ENCODE data around the gene DNAJC1.
"Not testable (repeated sequence)": the region's sequence is repeated elsewhere in the genome, so short reads cannot be mapped to it uniquely, and the experiment has no call there.

Gene DNAJC1

GRCh38 chr10:21825345-21825744 is 178.2 kb downstream of the DNAJC1 start:
- no peak for DNase-seq (ENCODE audit: low read depth)

GRCh38 chr10:21824409-21824808 is 179.1 kb downstream of the DNAJC1 start:
- DNase-seq (ENCODE audit: low read depth) = no peak

DNA sequence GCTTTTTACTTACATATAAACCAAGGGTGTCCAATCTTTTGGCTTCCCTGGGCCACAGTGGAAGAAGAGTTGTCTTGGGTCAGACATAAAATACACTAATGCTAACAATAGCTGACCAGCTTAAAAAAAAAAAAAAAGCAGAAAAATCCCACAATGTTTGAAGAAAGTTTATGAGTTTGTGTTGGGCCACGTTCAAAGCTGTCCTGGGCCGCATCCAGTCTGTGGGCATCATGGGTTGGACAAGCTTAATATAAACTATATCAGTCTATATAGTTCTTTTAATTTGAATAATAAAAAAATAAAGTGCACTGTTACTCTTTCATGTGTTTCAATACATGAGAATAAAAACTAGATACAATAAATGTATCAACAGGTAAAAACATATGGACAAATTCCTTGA is 179.9 kb downstream of the DNAJC1 start:
- no peak for DNase-seq (ENCODE audit: low read depth)

DNA sequence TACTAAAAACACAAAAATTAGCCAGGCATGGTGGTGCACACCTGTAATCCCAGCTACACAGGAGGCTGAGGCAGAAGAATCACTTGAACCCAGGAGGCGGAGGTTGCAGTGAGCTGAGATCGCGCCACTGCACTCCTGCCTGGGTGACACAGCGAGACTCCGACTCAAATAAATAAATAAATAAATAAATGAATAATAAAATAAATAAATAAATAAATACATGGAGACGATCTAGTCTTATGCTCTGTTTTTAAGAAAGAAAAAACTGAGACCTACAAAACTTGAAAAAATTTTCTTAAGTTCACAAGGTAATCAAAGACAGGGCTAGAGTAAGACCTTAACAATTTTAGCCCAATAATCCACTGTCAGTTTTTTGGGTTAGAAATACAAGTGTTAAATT is 181.3 kb downstream of the DNAJC1 start:
- DNase-seq (ENCODE audit: low read depth) = not testable (repeated sequence)

- DNase-seq (ENCODE audit: low read depth) = no peak
Observed at GRCh38 chr10:21820952-21821351, 182.6 kb downstream of the DNAJC1 start.

- not testable (repeated sequence) for DNase-seq (ENCODE audit: low read depth)
Observed at GRCh38 chr10:21818416-21818815, 185.1 kb downstream of the DNAJC1 start.

DNA sequence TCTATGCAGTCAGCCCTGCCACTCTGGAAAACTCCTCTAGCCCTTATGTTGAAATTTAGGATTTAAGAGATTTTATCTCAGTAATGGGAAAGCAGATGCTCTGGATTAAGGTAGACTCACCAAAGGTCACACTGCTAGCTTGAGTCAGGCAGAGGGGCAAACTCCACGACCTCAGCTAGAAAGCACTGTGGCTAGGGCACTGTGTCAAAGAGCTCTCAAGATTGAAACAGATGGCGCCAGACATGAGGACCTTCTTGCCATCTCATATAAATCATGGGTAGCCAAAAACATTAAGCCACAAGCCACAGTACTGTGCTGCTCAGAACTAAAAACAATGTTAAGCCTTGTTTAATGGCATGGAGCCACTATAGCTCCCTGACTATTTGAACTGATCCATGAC is 188.7 kb downstream of the DNAJC1 start:
- no peak for DNase-seq (ENCODE audit: low read depth)

DNA sequence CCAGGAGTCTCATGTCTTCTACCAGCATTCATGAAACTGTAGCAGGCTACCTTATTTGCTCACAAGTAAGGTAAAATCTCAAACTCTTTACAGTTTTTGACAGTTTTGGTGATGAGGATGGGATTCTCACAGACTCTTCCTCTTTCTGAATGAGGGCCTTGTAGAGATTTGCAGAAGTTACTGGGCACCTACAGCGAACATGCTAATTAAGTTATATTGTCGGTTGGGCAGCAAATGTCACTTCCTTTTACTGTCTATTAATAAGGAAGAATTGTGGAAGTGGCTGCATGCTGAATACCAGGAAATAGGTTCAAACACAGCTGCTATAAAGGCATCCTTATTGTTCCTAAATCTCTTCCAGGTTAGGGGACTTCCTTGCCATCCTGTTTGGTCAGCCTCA is 189.6 kb downstream of the DNAJC1 start:
- DNase-seq (ENCODE audit: low read depth) = no peak

GRCh38 chr10:21811245-21811585 is 192.3 kb downstream of the DNAJC1 start:
- DNase-seq (ENCODE audit: low read depth) = no peak

DNA sequence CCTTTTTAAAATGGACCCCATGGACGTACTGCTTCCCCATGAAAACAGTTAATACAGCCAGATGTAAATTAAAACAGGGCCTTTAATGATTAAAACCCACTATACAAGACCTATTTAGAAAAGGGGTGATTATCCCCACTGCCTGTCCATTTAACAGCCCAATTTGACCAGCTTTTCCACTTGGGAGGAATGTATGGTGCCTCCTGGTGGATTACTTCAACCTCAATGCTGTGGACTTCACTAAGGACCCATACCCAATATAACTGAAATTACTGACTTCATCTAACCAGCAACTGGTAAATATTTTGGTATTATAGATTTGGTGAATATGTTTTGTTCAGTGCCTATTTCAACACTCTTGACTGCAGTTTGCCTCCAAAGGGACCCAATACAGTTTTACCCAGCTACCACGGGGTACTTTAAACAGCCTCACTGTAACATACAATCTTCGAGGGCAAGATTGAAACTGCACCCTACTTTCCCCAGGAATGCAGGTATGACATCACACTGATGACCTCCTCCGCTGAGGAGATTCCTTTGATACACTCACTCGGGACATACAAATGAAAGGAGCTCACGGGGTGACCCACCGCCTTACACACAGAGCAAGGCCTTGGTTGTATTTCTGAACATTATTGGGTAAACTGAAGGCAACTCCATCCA is 192.8 kb downstream of the DNAJC1 start:
- no peak for DNase-seq (ENCODE audit: low read depth)

- no peak for DNase-seq (ENCODE audit: low read depth)
Observed at GRCh38 chr10:21808550-21808949, 195.0 kb downstream of the DNAJC1 start.

DNA sequence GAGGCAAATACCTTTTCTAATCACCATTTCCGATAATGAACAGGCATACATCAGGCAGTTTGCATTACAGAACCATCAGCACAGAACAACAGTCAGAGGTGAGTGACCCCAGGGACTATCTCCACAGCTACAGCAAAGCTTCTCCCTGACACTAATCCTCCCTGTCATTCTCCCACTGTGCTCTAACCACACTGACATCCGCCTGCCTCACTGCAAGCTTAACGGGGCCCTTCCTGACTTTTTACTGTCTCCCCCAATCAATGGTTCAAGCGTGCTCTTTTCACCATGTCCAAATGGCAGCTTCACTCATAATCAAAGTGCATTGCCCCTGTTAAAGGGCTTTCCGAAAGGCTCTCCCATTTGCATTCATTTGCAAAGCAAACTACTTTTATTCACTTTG is 196.3 kb downstream of the DNAJC1 start:
- no peak for DNase-seq (ENCODE audit: low read depth)

DNA sequence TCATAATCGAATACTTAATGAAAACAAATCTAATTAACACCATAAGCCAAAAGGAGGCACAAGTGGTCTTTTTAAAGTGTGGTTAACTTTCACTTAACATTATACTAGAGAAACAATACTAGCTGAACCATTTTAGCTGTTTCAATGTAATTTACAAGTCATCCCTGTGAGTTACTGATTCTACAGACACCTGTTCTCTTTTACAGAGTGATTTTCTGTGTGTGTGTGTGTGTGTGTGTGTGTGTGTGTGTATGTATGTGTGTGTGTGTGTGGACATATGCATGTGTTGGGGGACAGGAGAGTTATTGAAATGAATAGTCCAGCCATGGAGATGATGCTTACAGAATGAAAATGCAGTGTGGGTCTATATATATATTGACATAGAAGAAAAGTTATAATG is 200.2 kb downstream of the DNAJC1 start:
- DNase-seq (ENCODE audit: low read depth) = no peak

DNA sequence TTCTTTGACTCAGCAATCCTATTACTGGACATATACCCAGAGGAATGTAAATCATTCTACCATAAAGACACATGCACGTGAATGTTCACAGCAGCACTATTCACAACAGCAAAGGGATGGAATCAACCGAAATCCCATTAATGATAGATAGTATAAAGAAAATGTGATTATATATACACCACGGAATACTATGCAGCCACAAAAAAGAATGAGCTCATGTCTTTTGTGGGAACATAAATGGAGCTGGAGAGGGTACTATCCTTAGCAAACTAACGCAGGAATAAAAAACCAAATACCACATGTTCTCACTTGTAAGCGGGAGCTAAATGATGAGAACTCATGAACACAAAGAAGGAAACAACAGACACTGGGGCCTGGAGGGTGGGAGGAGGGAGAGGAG is 201.9 kb downstream of the DNAJC1 start:
- no peak for DNase-seq (ENCODE audit: low read depth)

GRCh38 chr10:21797984-21798765 is 205.4 kb downstream of the DNAJC1 start:
- no peak for DNase-seq (ENCODE audit: low read depth)

GRCh38 chr10:21797533-21797932 is 206.0 kb downstream of the DNAJC1 start:
- DNase-seq (ENCODE audit: low read depth) = no peak

- peak; percentile 32 for DNase-seq (ENCODE audit: low read depth)
Observed at GRCh38 chr10:21791276-21791675, 212.3 kb downstream of the DNAJC1 start.

- DNase-seq (ENCODE audit: low read depth) = no peak
Observed at GRCh38 chr10:21776883-21777282, 226.6 kb downstream of the DNAJC1 start.

DNA sequence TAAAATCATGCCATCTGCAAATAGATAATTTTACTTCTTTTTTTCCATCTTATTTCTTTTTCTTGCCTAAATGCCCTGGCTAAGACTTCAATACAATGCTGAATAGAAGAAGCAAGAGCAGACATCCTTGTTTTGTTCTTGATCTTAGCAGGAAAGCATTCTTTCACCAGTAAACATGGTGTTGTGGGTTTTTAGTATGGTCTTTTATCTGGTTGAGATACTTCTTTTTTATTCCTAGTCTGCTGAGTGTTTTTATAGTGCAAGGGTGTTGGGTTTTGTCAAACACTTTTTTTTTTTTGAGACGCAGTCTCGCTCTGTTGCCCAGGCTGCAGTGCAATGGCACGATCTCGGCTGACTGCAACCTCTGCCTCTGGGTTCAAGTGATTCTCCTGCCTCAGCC is 232.3 kb downstream of the DNAJC1 start:
- DNase-seq (ENCODE audit: low read depth) = no peak

DNA sequence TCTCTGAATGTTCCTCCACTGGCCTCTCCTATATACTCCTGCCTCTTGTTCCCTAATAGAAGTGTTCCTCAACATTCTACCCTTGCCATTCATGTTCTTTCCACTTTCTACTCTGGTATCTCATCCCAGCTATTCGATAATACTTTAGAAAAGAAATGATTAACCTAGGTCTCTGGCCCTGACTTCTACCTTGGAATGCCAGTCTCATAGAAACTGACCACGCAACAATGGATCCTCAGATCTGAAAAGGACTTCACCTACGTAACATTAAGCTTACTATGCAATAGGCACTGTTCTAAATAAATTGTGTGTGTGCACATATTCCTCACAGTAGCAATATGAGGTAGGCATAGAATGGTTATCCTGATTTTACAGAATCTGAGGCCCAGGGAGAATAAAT is 234.5 kb downstream of the DNAJC1 start:
- DNase-seq (ENCODE audit: low read depth) = no peak

DNA sequence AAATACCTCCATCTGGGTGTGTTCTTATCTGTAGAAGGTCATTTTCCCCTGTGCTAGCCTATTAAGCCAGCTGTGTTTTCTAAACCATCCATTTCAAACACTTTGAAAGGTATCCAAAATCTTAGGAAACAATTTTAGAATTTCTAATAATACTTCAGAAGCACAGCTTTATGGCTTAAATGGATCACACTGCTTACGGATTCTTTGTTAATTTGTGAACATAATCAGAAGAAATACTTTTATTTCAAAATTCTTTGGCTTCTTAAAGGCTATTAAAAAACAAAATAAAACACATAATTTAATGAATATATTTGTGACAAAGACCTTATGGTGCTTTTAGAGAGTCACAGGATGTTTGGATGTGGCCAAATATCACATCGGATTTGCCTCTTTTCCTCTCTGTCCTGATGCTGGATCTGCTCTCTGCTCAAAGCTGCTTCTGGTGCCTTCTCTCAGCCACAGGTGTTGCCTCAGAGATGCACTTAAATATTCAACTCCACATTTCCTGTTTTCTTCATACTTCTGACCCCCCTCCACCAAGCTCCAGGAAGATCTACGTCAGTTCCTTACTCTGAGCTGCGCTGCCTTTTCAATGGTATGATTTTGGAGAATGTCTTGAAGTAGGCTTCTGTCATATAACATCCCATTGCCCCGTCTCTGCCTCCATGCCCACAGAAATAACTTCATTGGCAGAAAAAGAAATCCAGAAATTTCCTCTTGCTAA is 238.9 kb downstream of the DNAJC1 start:
- no peak for DNase-seq (ENCODE audit: low read depth)

GRCh38 chr10:21760332-21760731 is 243.2 kb downstream of the DNAJC1 start:
- no peak for DNase-seq (ENCODE audit: low read depth)

- DNase-seq (ENCODE audit: low read depth) = no peak
Observed at GRCh38 chr10:21759232-21759631, 244.3 kb downstream of the DNAJC1 start.

Measured in fibroblast of gingiva (primary cell).